ENCODE measurements around the gene NACAD. TPM values are rescaled to one million over a fixed set of nuclear protein-coding genes. Genes with fewer than 3 reads are reported as not detected.

The NACAD gene
- polyA plus RNA-seq, 2 of the 4 experiments (the other 2 are of a cell fraction) = 0.03 to 0.43 TPM

DNA sequence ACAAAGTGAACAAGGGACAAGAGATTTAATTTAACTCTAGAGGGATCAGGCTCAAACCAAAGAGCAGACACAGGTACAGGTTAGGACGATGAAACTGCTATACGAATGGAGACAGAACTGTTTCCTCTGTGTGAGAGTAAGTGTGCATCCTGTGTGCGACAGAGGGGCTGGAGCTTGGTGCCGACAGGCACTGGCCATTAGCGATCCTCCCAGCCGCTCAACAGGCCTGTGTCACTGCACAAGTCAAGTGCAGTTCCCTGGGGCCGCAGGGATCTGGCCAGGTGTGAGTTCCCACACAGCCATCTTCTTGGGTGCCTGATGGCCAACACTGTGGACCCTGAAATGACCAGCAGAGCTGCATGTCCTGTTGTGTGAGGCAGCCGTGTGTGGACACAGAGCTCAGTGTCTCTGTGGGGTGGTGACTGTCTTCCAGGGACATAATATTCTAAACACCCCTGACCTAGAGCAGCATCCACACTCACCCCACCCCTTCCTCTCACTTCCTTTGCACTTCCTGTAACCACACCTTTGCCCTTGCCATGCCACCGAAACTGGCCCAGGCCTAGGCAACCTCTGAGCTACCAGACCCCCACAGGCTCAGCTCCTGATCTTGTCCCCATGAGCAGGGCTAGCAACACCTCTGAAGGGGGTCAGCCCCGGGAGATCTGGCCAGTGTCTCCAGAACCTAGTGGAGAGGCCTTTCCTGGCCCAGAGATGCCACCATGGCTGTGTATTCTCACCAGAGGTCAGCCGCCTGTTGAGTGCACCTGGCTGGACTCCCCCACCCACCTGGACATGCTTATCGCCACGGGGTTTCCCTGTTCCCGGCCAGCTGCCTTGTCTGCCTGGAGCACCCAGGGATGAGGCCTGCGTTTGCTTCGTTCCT is 34.4 kb upstream of the NACAD start:
- no peak for TF ChIP-seq RAD21 (conservative IDR thresholded peaks at IDR 0.05 in 1 of 2, IDR thresholded peaks at IDR 0.05 in 1 of 2)
- TF ChIP-seq JUN (IDR thresholded peaks at IDR 0.05) = no peak
- no peak for TF ChIP-seq POLR2AphosphoS2 (conservative IDR thresholded peaks at IDR 0.05; ENCODE audit: low read length)
- no peak for TF ChIP-seq HOXA7 (CRISPR knock-in tag; IDR thresholded peaks at IDR 0.05)
- no peak for TF ChIP-seq BCL3 (IDR thresholded peaks at IDR 0.05)
- TF ChIP-seq, protein P1, sequence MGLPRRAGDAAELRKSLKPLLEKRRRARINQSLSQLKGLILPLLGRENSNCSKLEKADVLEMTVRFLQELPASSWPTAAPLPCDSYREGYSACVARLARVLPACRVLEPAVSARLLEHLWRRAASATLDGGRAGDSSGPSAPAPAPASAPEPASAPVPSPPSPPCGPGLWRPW (IDR thresholded peaks at IDR 0.05) = no peak
- no peak for TF ChIP-seq ESRRA (IDR thresholded peaks at IDR 0.05; ENCODE audit: borderline replicate concordance, low read length)
- Histone ChIP-seq H3K4me2 (no peak overlapping the region), H3K27ac (no peak overlapping the region), H3K4me1 (no peaks in the 10 kb centered on the region), H3K9me3 (no peaks in the 10 kb centered on the region), H3K4me3 (no peak overlapping the region)
- ChIA-PET CTCF (interaction anchor here (0.9 to 4.8 kb wide), 4 partner anchors 10 to 137 kb away, joined by 3 to 40 read pairs (median 6); no protein-coding TSS in a partner anchor), POLR2A (interaction anchor here (1.4 kb wide), 1 partner anchor 12 kb away, joined by 3 read pairs; the partner anchor contains the start of gene TBRG4)
- no peak for DNase-seq (ENCODE audit: low read depth in 1 of 2, low spot score in 1 of 2)
- WGBS (ENCODE audit: missing lambda C conversion rate) = 83% methylated on average over 15 of the region's 16 CpGs
- ATAC-seq = no peak
- FAIRE-seq = no peak

GRCh38 chr7:45119550-45119949 is 30.8 kb upstream of the NACAD start:
- H3K4me1 ChIP-seq = no peaks in the 10 kb centered on the region
- ATAC-seq (no peak), DNase-seq (ENCODE audit: low read depth in 1 of 2, low spot score in 1 of 2) (no peak), FAIRE-seq (no peak)
- POLR2A ChIA-PET = interaction anchor here (2.0 kb wide), 1 partner anchor 8 kb away, joined by 6 read pairs; the partner anchor contains the start of gene TBRG4
- CTCF ChIA-PET = interaction anchor here (0.8 to 5.0 kb wide), 2 partner anchors 8 to 17 kb away, joined by 3 to 37 read pairs; no protein-coding TSS in a partner anchor
- no peak overlapping the region for H3K27ac ChIP-seq
- H3K4me2 ChIP-seq = no peak overlapping the region
- TF ChIP-seq RFX5 (IDR thresholded peaks at IDR 0.05) (no peak), EHF (CRISPR knock-in tag; IDR thresholded peaks at IDR 0.05) (no peak), HDAC2 (IDR thresholded peaks at IDR 0.05) (no peak), POLR2A (IDR thresholded peaks at IDR 0.05; ENCODE audit: low read length) (no peak), ZC3H11A (IDR thresholded peaks at IDR 0.05) (no peak), PBX3 (IDR thresholded peaks at IDR 0.05) (no peak), CHD4 (IDR thresholded peaks at IDR 0.05; ENCODE audit: borderline replicate concordance) (no peak), NFE2L2 (conservative IDR thresholded peaks at IDR 0.05; ENCODE audit: low read length) (no peak), BHLHE40 (IDR thresholded peaks at IDR 0.05; ENCODE audit: low read depth, low read length) (no peak), RAD21 (conservative IDR thresholded peaks at IDR 0.05 in 1 of 2, IDR thresholded peaks at IDR 0.05 in 1 of 2) (no peak), EP300 (IDR thresholded peaks at IDR 0.05) (no peak), PHF8 (IDR thresholded peaks at IDR 0.05; ENCODE audit: borderline replicate concordance, low read depth) (no peak), KDM1A (IDR thresholded peaks at IDR 0.05; ENCODE audit: low read depth) (no peak)
- TF ChIP-seq, protein P2, sequence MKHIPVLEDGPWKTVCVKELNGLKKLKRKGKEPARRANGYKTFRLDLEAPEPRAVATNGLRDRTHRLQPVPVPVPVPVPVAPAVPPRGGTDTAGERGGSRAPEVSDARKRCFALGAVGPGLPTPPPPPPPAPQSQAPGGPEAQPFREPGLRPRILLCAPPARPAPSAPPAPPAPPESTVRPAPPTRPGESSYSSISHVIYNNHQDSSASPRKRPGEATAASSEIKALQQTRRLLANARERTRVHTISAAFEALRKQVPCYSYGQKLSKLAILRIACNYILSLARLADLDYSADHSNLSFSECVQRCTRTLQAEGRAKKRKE (CRISPR knock-in tag; IDR thresholded peaks at IDR 0.05; ENCODE audit: low read depth) = no peak
- TF ChIP-seq, protein P1 (IDR thresholded peaks at IDR 0.05) = no peak
- H3K9me3 ChIP-seq = no peaks in the 10 kb centered on the region
- no peak overlapping the region for H3K4me3 ChIP-seq
- whole genome bisulfite sequencing (ENCODE audit: missing lambda C conversion rate) = 92% methylated on average over 3 of the region's 3 CpGs
